ENCODE data around the gene CACNB4.

Gene CACNB4

DNA sequence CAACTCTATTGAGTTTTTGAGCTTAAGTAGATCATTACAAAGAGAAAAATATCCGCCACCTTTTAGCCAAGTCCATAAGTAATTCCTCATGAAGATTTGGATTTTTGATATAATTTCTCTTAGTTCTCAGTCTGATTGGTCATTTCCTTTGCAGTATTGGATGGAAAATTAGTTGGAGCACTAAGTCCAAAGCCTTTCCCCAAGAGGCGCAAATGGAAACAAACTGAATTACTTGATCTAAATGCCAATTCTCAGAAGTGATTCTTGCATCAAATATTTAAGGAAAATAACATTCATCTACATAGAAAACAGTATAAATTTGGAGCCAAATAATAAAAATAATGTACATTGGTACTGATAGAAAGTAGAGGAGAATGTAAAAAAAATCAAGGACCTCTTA is 115.6 kb downstream of the CACNB4 start:
- TF ChIP-seq, protein P1, sequence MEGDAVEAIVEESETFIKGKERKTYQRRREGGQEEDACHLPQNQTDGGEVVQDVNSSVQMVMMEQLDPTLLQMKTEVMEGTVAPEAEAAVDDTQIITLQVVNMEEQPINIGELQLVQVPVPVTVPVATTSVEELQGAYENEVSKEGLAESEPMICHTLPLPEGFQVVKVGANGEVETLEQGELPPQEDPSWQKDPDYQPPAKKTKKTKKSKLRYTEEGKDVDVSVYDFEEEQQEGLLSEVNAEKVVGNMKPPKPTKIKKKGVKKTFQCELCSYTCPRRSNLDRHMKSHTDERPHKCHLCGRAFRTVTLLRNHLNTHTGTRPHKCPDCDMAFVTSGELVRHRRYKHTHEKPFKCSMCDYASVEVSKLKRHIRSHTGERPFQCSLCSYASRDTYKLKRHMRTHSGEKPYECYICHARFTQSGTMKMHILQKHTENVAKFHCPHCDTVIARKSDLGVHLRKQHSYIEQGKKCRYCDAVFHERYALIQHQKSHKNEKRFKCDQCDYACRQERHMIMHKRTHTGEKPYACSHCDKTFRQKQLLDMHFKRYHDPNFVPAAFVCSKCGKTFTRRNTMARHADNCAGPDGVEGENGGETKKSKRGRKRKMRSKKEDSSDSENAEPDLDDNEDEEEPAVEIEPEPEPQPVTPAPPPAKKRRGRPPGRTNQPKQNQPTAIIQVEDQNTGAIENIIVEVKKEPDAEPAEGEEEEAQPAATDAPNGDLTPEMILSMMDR (IDR thresholded peaks at IDR 0.05; ENCODE audit: control insufficient read depth, insufficient read depth, low read depth, low read length, missing control alignments): no peak
- no peak for DNase-seq (ENCODE audit: low read depth)
- no peak overlapping the region for H3K4me3 ChIP-seq (ENCODE audit: control insufficient read depth, low read depth, low read length)

DNA sequence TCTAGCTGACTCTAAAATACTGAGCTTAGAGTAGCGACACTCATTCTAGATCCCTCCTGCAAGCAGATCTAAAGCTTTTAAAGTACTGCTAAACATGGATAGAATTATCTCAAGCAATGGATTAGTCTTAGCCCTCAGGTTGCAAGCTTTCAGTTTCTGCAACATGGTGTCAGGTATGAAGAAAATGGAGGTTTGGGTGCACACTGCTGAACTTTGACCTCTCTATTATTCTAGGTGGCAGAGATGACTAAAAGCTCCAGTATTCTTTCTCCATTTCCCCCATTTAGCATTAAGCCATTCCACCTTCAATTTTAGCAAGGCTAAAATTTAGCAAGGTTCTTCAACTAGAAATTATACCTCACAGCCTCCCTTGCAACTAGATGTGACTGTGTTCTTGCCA is 117.0 kb downstream of the CACNB4 start:
- TF ChIP-seq, protein P1 (IDR thresholded peaks at IDR 0.05; ENCODE audit: control insufficient read depth, insufficient read depth, low read depth, low read length, missing control alignments): no peak
- no peak for DNase-seq (ENCODE audit: low read depth)
- H3K4me3 ChIP-seq (ENCODE audit: control insufficient read depth, low read depth, low read length): no peak overlapping the region

DNA sequence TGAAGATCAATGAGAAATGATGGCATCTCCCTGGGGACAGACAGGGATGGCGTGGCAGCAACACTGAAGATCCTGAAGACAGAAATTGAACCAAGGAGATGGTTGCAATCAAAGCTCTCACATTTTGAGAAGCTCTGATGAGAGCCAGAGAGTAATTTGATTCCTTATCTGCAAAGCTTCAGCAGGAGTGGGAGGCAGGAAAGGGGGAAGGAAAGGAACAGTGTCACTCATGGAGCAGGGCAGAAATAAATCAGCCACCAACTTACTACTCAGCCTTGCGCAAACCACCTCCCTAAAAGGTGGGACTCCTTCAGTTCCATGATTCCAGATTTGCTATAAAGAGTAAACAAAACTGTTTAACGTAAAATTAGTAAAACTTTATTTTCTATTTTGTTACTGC is 119.2 kb downstream of the CACNB4 start:
- no peak for DNase-seq (ENCODE audit: low read depth)
- no peak overlapping the region for H3K4me3 ChIP-seq (ENCODE audit: control insufficient read depth, low read depth, low read length)
- TF ChIP-seq, protein P1 (IDR thresholded peaks at IDR 0.05; ENCODE audit: control insufficient read depth, insufficient read depth, low read depth, low read length, missing control alignments): no peak

DNA sequence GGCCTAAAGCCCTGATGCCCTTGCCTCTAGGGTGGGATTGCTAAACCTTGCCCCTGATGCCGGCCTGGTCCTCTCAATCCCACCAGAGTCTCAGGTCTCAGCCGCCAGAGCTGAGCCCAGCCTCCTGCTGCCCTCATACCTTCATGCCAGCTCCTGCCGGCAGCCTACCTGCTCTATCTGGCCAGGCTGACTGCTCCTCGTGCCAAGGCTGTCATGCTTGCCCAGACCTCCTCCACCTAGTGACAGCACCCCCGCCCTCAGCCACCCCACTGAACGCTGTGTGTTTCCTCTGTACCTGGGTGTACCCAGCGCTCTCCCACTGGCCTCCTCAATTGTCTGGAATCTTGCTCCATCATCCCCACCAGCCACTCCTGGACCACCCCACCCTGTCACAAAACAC is 120.1 kb downstream of the CACNB4 start:
- no peak overlapping the region for H3K4me3 ChIP-seq (ENCODE audit: control insufficient read depth, low read depth, low read length)
- no peak for DNase-seq (ENCODE audit: low read depth)

DNA sequence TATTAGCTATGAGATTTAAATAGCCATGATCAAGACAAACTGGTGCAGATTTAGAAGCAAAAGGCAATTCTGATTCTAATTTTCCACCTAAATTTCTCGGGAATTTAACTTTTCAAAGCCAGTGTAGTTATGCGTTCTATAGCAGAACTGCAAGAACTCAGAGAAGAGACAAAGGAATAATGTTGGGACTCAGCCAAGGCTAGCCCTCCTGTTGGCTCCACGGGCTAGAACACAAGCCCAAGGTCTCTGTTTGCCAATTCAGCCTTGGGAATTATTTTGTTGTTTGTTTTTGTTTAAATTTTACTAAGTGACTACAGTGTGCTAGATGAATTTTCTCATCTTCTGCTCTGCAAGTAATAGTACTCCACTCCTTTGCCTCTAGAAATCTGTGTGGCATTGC is 121.2 kb downstream of the CACNB4 start:
- no peak overlapping the region for H3K4me3 ChIP-seq (ENCODE audit: control insufficient read depth, low read depth, low read length)
- TF ChIP-seq, protein P1 (IDR thresholded peaks at IDR 0.05; ENCODE audit: control insufficient read depth, insufficient read depth, low read depth, low read length, missing control alignments): no peak
- no peak for DNase-seq (ENCODE audit: low read depth)

More for the DNA sequence above, 120.1 kb downstream of the CACNB4 start:
- TF ChIP-seq, protein P1 (IDR thresholded peaks at IDR 0.05; ENCODE audit: control insufficient read depth, insufficient read depth, low read depth, low read length, missing control alignments): no peak

DNA sequence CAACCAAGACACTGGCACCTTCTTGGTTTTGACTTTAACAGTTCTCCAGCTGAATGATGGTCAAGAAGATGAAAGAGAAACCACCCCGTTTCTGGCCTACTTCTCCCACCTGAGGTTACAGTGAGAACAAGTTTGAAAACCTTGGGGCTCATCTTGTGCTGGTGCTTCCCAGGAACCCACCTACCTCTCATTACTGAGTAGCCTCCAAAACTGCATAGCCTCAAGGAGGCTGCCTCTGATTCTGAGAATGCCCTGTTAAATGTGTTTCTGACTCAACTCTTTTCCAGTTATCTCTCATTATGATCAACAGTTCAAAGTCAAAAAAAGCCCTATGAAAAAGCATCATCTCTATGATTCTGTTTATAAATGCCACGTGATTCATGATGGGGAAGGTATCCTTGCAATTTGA is 121.9 kb downstream of the CACNB4 start:
- DNase-seq (ENCODE audit: low read depth): no peak
- H3K4me3 ChIP-seq (ENCODE audit: control insufficient read depth, low read depth, low read length): no peak overlapping the region
- TF ChIP-seq, protein P1 (IDR thresholded peaks at IDR 0.05; ENCODE audit: control insufficient read depth, insufficient read depth, low read depth, low read length, missing control alignments): no peak
